ENCODE data around the gene SRSF2. TPM values are rescaled to one million over a fixed set of nuclear protein-coding genes. Genes with fewer than 3 reads are reported as not detected.
A peak's percentile ranks its signal among the peaks of the same experiment; 100 is the strongest.

SRSF2 gene
- total and polyA plus RNA-seq, 9 of the 15 experiments (the other 6 are each of a cell fraction or from before 2014, with no cell fraction given) = 161 to 583 (median 393) TPM

DNA sequence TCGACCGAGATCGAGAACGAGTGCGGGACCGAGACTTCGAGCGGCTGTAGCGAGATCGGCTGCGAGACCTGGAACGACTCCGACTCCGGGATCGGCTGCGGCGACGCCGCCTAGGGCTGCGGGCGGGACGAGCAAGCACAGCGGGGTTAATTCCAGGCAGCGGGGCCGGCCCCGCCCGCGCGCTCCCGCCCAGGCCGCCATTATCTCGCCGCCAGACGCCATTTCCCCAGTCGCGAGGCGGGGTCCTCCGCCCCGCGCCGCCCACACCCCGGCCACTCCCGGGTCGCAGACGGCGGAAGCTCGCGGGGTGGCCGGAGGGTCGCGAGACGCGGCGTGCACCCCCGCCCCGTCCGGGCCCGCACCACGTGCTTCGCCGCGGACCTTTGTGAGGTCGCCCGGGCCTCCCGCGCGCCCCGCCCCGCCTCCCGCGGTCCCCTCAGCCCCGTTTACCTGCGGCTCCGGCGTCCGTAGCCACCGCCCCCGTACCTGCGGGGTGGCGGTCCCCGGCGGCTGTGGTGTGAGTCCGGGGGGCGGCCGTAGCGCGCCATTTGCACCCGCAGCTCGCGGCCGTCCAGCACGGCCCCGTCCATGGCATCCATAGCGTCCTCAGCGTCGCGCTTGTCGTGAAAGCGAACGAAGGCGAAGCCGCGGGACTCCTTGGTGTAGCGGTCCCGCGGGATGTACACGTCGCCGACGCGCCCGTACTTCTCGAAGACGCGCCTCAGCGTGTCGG, 616 bp downstream of the SRSF2 start (continued):
- TF ChIP-seq, protein P1, sequence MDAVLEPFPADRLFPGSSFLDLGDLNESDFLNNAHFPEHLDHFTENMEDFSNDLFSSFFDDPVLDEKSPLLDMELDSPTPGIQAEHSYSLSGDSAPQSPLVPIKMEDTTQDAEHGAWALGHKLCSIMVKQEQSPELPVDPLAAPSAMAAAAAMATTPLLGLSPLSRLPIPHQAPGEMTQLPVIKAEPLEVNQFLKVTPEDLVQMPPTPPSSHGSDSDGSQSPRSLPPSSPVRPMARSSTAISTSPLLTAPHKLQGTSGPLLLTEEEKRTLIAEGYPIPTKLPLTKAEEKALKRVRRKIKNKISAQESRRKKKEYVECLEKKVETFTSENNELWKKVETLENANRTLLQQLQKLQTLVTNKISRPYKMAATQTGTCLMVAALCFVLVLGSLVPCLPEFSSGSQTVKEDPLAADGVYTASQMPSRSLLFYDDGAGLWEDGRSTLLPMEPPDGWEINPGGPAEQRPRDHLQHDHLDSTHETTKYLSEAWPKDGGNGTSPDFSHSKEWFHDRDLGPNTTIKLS (IDR thresholded peaks at IDR 0.05; ENCODE audit: borderline replicate concordance, low read depth) = no peak
- TF ChIP-seq, protein P2, sequence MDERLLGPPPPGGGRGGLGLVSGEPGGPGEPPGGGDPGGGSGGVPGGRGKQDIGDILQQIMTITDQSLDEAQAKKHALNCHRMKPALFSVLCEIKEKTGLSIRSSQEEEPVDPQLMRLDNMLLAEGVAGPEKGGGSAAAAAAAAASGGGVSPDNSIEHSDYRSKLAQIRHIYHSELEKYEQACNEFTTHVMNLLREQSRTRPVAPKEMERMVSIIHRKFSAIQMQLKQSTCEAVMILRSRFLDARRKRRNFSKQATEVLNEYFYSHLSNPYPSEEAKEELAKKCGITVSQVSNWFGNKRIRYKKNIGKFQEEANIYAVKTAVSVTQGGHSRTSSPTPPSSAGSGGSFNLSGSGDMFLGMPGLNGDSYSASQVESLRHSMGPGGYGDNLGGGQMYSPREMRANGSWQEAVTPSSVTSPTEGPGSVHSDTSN (CRISPR knock-in tag; IDR thresholded peaks at IDR 0.05; ENCODE audit: low read depth) = no peak
- TF ChIP-seq, protein P2 (tag; conservative IDR thresholded peaks at IDR 0.05; ENCODE audit: low read depth) = no peak
- TF ChIP-seq ZNF592 (IDR thresholded peaks at IDR 0.05) = no peak; the same call in 1 of the 2 replicates
- no peak for TF ChIP-seq HSF4 (CRISPR knock-in tag; IDR thresholded peaks at IDR 0.05; ENCODE audit: borderline replicate concordance)
- TF ChIP-seq RNF2 (IDR thresholded peaks at IDR 0.05) = no peak
- TF ChIP-seq, protein P3, sequence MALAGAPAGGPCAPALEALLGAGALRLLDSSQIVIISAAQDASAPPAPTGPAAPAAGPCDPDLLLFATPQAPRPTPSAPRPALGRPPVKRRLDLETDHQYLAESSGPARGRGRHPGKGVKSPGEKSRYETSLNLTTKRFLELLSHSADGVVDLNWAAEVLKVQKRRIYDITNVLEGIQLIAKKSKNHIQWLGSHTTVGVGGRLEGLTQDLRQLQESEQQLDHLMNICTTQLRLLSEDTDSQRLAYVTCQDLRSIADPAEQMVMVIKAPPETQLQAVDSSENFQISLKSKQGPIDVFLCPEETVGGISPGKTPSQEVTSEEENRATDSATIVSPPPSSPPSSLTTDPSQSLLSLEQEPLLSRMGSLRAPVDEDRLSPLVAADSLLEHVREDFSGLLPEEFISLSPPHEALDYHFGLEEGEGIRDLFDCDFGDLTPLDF (CRISPR knock-in tag; IDR thresholded peaks at IDR 0.05) = peak; percentile 82; the same call in 1 of the 2 replicates
- no peak for TF ChIP-seq ZFPM2 (CRISPR knock-in tag; IDR thresholded peaks at IDR 0.05)
- TF ChIP-seq CBX2 (IDR thresholded peaks at IDR 0.05; ENCODE audit: insufficient read depth, low read length, poor library complexity, severe bottlenecking) = no peak
- no peak for TF ChIP-seq ZNF785 (CRISPR knock-in tag; IDR thresholded peaks at IDR 0.05)
- TF ChIP-seq CEBPB (tag; IDR thresholded peaks at IDR 0.05) = no peak
- TF ChIP-seq NR0B1 (IDR thresholded peaks at IDR 0.05; ENCODE audit: partially characterized antibody) = no peak
- TF ChIP-seq CC2D1A (IDR thresholded peaks at IDR 0.05) = no peak
- no peak for TF ChIP-seq LEF1 (IDR thresholded peaks at IDR 0.05)
- no peak for TF ChIP-seq STAT5B (CRISPR knock-in tag; IDR thresholded peaks at IDR 0.05)
- no peak for TF ChIP-seq DDX20 (tag; IDR thresholded peaks at IDR 0.05; ENCODE audit: low read depth)

All from K562 (cell line).